ENCODE measurements around the gene EPOP. TPM values are rescaled to one million over a fixed set of nuclear protein-coding genes. Genes with fewer than 3 reads are reported as not detected.
A peak's percentile ranks its signal among the peaks of the same experiment; 100 is the strongest.

Gene EPOP
- total and polyA plus RNA-seq, 2 of the 13 experiments (the other 11 are each of a cell fraction or from before 2014, with no cell fraction given), result 14.7 to 37.8 TPM

- TF ChIP-seq THYN1 (CRISPR knock-in tag; IDR thresholded peaks at IDR 0.05; ENCODE audit: borderline replicate concordance, low read depth) (no peak; the same call in 1 of the 2 replicates), TBL1XR1 (IDR thresholded peaks at IDR 0.05; ENCODE audit: borderline replicate concordance, low read length, partially characterized antibody) (no peak), ZNF432 (CRISPR knock-in tag; IDR thresholded peaks at IDR 0.05; ENCODE audit: borderline replicate concordance) (no peak), ZSCAN25 (CRISPR knock-in tag; IDR thresholded peaks at IDR 0.05) (peak; percentile 92), KMT2A (CRISPR knock-in tag; IDR thresholded peaks at IDR 0.05) (peak; percentile 68; the same call in 1 of the 2 replicates), MZF1 (CRISPR knock-in tag; IDR thresholded peaks at IDR 0.05; ENCODE audit: borderline replicate concordance) (no peak), EED (CRISPR knock-in tag; IDR thresholded peaks at IDR 0.05) (no peak), ZNF251 (CRISPR knock-in tag; IDR thresholded peaks at IDR 0.05) (no peak), NR3C1 (CRISPR knock-in tag; IDR thresholded peaks at IDR 0.05) (no peak), ZSCAN20 (CRISPR knock-in tag; IDR thresholded peaks at IDR 0.05; ENCODE audit: borderline replicate concordance) (no peak), TGIF2 (CRISPR knock-in tag; IDR thresholded peaks at IDR 0.05) (no peak), ZNF10 (CRISPR knock-in tag; IDR thresholded peaks at IDR 0.05; ENCODE audit: borderline replicate concordance, low read depth) (no peak), ZNF709 (CRISPR knock-in tag; IDR thresholded peaks at IDR 0.05) (0 out of 2 replicates have a peak, but pooled peaks have one; percentile 58), RERE (CRISPR knock-in tag; IDR thresholded peaks at IDR 0.05; ENCODE audit: low read depth) (no peak), YEATS2 (CRISPR knock-in tag; IDR thresholded peaks at IDR 0.05; ENCODE audit: borderline replicate concordance) (peak; percentile 60; the same call in 1 of the 2 replicates), KDM1A (CRISPR knock-in tag; IDR thresholded peaks at IDR 0.05) (0 out of 2 replicates have a peak, but pooled peaks have one; percentile 39), TOPORS (CRISPR knock-in tag; IDR thresholded peaks at IDR 0.05) (no peak), AGO1 (IDR thresholded peaks at IDR 0.05; ENCODE audit: low read depth, low read length, poor library complexity, severe bottlenecking) (no peak), RBFOX2 (IDR thresholded peaks at IDR 0.05; ENCODE audit: low read depth, low read length) (no peak), ZFP1 (CRISPR knock-in tag; IDR thresholded peaks at IDR 0.05) (peak; percentile 53; the same call in 1 of the 2 replicates), ZNF766 (CRISPR knock-in tag; IDR thresholded peaks at IDR 0.05; ENCODE audit: borderline replicate concordance) (no peak), HHEX (CRISPR knock-in tag; IDR thresholded peaks at IDR 0.05) (no peak), GRHL1 (CRISPR knock-in tag; conservative IDR thresholded peaks at IDR 0.05) (no peak)
- TF ChIP-seq, protein P1, sequence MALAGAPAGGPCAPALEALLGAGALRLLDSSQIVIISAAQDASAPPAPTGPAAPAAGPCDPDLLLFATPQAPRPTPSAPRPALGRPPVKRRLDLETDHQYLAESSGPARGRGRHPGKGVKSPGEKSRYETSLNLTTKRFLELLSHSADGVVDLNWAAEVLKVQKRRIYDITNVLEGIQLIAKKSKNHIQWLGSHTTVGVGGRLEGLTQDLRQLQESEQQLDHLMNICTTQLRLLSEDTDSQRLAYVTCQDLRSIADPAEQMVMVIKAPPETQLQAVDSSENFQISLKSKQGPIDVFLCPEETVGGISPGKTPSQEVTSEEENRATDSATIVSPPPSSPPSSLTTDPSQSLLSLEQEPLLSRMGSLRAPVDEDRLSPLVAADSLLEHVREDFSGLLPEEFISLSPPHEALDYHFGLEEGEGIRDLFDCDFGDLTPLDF (CRISPR knock-in tag; IDR thresholded peaks at IDR 0.05), result no peak
These were observed 11.5 kb downstream of the EPOP start (continued) for GRCh38 chr17:38663125-38663751.
